HG02623 (cell line): ENCODE data around the gene NES.

Source experiments
- ATAC-seq: cut with Tn5 transposase; IDR thresholded peaks from one replicate; pipeline ENCODE4 v1.9.1; 2021; ENCODE audit warnings: moderate library complexity; ENCODE audit not compliant: unreplicated experiment

Gene NES

GRCh38 chr1:156676820-156677615, at the start of gene NES:
Gene NES, minus strand, starts transcription at chr1:156677407. Its CDS starts 143 bp downstream, at chr1:156677264.
- ATAC-seq, result no peak

GRCh38 chr1:156726549-156727226, 49.5 kb upstream of the NES start:
- no peak for ATAC-seq

- ATAC-seq, result no peak
These were observed 48.6 kb upstream of the NES start for GRCh38 chr1:156725683-156726280.

- ATAC-seq, result no peak
These were observed 44.3 kb upstream of the NES start for GRCh38 chr1:156721535-156721934.

GRCh38 chr1:156721131-156721530, 43.9 kb upstream of the NES start:
- ATAC-seq, result no peak

- no peak for ATAC-seq
These were observed 40.1 kb upstream of the NES start for GRCh38 chr1:156717351-156717750.

GRCh38 chr1:156714830-156715229, 37.6 kb upstream of the NES start:
- ATAC-seq, result no peak

- no peak for ATAC-seq
These were observed 35.4 kb upstream of the NES start for GRCh38 chr1:156712626-156713025.

GRCh38 chr1:156711011-156711817, 34.0 kb upstream of the NES start:
- no peak for ATAC-seq

- ATAC-seq, result no peak
These were observed 32.7 kb upstream of the NES start for GRCh38 chr1:156709757-156710489.

GRCh38 chr1:156709031-156709430, 31.8 kb upstream of the NES start:
- no peak for ATAC-seq

- no peak for ATAC-seq
These were observed 31.0 kb upstream of the NES start for GRCh38 chr1:156708218-156708661.

GRCh38 chr1:156707417-156708217, 30.4 kb upstream of the NES start:
- no peak for ATAC-seq

GRCh38 chr1:156706657-156707416, 29.6 kb upstream of the NES start:
- no peak for ATAC-seq

- ATAC-seq, result no peak
These were observed 28.9 kb upstream of the NES start for GRCh38 chr1:156705918-156706656.

GRCh38 chr1:156705321-156705917, 28.2 kb upstream of the NES start, which contains the start of gene CRABP2:
Gene CRABP2, minus strand, starts transcription at chr1:156705583. Its CDS starts 137 bp downstream, at chr1:156705446.
- ATAC-seq, result no peak

- ATAC-seq, result no peak
These were observed 27.7 kb upstream of the NES start for GRCh38 chr1:156704930-156705320.
